ENCODE measurements around the gene SGPP2.

- TF ChIP-seq CTCF (IDR thresholded peaks at IDR 0.05) (no peak), ZFX (IDR thresholded peaks at IDR 0.05; ENCODE audit: borderline replicate concordance) (no peak)
These were observed 20.9 kb downstream of the SGPP2 start for GRCh38 chr2:222445227-222445626.

Data from 22Rv1 (cell line).